GM19239 (cell line): ENCODE data around the gene WDR59.
"Not testable (repeated sequence)": the region's sequence is repeated elsewhere in the genome, so short reads cannot be mapped to it uniquely, and the experiment has no call there.

ENCODE experiments used
- DNase-seq: peaks from one replicate; pipeline ENCODE4 v3.0.0; 2011; ENCODE audit warnings: low spot score; ENCODE audit not compliant: insufficient read length
- FAIRE-seq: peaks from 2 replicates; lab custom pipeline; 2011; peaks lifted over from hg19 to GRCh38; lab: Jason Lieb, UNC

Gene WDR59, protein sequence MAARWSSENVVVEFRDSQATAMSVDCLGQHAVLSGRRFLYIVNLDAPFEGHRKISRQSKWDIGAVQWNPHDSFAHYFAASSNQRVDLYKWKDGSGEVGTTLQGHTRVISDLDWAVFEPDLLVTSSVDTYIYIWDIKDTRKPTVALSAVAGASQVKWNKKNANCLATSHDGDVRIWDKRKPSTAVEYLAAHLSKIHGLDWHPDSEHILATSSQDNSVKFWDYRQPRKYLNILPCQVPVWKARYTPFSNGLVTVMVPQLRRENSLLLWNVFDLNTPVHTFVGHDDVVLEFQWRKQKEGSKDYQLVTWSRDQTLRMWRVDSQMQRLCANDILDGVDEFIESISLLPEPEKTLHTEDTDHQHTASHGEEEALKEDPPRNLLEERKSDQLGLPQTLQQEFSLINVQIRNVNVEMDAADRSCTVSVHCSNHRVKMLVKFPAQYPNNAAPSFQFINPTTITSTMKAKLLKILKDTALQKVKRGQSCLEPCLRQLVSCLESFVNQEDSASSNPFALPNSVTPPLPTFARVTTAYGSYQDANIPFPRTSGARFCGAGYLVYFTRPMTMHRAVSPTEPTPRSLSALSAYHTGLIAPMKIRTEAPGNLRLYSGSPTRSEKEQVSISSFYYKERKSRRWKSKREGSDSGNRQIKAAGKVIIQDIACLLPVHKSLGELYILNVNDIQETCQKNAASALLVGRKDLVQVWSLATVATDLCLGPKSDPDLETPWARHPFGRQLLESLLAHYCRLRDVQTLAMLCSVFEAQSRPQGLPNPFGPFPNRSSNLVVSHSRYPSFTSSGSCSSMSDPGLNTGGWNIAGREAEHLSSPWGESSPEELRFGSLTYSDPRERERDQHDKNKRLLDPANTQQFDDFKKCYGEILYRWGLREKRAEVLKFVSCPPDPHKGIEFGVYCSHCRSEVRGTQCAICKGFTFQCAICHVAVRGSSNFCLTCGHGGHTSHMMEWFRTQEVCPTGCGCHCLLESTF

DNA sequence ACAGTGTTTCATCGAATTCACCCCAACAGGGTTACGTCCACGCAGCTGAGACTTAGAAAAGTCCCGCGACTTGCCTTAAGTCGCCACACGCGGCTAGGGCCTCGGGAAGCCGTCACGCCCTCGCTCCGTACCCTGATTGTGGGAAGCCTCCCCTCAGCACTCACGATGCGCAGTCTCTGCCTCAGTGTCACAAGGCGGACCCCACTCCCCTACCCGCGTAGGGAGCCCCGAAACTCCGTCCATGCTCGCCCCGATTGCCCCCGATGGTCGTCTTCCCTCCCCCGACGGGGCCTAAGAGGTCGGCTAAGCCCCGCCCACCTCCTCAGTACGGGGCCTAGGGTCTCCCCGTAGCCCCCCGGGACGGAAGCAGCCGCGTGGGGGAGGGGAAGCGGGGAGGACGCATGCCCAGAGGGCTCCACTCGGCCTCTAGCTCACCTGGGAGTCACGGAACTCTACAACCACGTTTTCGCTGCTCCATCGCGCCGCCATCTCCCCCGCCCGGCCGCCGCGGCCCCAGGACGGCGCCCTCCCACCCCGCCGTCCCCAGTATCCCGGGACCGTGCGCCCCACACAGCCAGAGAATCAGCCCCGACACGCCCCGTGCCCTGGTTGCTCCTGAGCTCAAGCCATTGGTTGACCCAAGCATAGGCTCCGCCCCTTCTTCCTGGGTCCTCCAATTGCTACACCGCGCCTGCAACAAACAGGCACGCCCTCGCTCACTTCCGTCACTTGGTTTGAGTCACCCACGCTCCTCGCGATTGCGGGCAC is at the start of gene WDR59:
WDR59 (minus strand) TSS at position 595 of the 768 bp plus-strand sequence; CDS start at position 489, 106 bp downstream.
- DNase-seq (peak; percentile 98), FAIRE-seq (peak; percentile 98)

DNA sequence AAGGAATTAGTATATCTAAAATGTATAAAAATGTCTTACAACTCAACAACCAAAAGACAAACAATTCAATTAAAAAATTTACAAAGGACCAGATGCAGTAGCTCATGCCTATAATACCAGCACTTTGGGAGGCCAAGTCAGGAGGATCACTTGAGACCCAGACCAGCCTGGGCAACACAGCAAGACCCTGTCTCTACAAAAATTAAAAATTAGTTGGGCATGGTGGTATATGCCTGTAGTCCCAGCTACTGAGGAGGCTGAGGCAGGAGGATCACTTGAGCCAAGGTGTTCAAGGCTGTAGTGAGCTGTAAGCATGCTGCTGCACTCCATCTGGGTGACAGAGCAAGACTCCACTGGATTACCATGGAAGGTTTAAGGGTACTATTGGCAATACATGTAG is 47.7 kb upstream of the WDR59 start:
- FAIRE-seq (no peak), DNase-seq (no peak)

DNA sequence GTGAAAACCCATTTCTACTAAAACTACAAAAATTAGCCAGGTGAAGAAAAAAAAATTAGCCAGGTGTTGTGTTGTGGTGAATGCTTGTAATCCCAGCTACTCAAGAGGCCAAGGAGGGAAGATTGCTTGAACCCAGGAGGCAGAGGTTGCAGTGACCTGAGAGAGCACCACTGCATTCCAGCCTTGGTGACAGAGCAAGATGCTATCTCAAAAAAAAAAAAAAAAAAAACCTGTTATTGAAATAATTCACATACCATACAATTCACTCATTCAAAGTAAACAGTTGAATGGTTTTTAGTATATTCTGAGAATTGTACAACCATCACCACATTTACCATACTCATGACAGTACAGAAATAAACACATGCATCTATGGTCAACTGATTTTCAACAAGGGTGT is 44.9 kb upstream of the WDR59 start:
- no peak for FAIRE-seq
- no peak for DNase-seq

DNA sequence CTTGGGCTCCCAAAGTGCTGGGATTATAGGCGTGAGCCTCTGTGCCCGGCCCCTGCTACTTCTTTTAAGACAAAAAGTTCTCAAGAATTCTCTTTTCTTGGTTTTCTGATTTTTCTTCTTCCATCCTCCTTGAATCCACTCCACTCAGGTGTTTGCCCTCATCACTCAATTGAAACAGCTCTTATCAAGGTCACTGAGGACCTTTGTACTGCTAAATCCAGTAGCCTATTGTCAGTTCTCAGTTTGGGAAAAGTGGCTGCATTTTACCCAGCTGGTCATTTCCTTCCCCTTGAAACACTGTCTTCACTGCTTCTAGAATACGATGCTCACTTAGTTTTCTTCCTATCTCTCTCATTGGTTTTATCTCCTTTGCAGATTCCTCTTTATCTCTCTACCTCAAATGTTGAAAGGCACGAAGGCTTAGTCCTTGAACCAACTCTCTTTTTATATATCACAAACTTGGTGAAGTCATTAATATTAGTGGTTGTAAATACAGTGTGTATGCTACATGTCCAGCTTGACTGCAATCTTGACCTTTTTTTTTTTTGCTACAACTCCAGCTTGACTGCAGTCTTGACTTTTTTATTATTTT is 43.7 kb upstream of the WDR59 start:
- DNase-seq (no peak), FAIRE-seq (no peak)

DNA sequence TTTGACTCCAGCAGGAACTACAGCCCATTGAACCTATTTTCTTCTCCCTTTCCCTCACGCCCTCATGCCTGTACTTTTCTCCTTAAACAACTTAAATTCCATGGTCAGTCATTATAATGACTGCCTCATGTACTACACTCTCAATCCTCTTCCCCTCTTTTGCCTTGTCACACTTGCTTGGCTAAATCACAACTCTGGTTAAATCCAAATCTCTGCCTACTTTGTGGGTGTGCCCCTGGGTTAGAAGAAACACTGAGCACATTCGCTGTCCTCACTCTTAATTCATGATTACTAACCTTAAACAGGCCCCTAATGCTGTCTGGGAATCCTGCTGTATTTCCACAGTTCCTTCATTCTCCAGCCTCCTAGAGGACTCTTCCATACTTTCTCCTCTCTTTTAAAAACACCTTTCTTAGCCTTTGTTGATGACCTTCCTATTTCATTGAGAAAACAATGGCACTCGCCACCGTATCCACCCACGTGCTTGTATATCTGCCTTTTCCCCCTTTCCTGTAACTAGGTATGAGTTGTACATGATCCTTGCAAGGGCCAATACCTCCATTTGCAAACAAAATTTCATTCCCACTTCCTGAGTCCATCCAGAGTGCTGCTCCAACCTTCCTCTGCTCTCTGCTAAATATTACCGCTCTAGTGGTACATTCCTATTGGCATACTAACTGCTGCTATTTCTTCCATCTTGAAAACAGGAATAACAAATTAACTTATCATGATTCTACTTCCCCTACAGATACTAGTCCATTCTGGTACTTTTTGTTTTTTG is 42.8 kb upstream of the WDR59 start:
- no peak for FAIRE-seq
- DNase-seq: no peak

DNA sequence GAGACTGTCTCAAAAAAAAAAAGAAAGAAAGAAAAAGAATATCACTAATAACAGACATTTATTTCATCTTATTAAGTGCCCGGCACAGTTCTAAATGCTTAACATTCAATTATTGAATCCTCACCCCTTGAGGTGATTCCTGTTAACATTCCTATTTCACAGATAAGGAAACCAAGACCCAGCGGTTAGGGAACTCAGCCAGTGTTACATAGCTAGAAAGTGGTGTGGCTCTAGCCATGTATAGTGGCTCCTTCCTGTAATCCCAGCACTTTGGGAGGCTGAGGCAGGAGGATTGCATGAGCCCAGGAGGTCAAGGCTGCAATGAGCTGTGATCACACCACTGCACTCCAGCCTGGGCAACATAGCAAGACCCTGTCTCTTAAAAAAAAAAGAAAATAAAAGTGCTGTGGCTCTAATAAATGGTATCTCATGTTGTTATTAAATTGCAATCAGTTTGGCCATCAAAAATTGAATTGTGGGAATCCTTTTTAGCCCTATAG is 42.0 kb upstream of the WDR59 start:
- DNase-seq: no peak
- FAIRE-seq: no peak

DNA sequence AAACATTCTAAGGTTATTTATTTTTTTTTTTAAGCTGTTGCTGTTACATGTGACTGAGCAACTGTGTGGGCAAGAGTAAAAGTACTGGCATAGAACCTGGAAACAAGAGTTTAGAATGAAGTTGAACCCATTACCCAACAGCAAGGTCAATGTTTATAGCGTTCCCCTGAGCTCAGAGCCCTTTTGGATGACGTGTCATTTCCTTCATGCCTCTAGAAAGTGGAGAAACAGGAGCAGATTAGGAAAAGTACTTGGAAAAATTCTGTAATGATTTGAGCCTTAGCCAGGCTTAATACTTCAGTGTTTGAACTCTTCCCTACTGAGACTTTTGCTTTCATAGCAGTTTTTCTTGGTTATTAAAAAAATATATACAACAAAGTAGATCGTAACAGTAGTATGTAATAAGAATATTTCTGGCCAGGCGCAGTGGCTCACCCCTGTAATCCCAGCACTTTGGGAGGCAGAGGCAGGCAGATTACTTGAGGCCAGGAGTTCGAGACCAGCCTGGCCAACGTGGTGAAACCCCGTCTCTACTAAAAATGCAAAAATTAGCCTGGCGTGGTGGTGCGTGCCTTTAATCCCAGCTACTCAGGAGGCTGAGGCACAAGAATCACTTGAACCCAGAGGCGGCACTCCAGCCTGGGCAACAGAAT is 41.4 kb upstream of the WDR59 start:
- not testable (repeated sequence) for DNase-seq, FAIRE-seq

DNA sequence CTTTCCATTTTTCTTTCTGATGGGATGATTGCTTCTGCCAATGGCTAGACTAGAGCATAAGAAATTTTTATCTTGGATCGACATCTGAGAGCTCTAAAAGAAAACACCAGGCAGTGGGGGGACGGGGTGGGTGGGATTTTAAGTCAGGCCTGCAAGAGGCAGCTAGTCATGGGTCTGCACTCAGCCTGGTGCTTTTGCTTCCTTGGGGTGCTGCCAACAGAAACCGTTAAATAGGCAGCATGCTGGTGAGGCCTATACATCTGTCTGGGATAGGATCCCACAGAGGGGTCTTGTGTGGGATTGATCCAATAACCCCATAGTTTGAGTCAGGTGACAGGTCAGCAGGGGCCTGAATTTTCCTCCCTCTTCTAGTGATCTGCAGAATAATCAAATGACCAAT is 40.8 kb upstream of the WDR59 start:
- FAIRE-seq (no peak), DNase-seq (no peak)

DNA sequence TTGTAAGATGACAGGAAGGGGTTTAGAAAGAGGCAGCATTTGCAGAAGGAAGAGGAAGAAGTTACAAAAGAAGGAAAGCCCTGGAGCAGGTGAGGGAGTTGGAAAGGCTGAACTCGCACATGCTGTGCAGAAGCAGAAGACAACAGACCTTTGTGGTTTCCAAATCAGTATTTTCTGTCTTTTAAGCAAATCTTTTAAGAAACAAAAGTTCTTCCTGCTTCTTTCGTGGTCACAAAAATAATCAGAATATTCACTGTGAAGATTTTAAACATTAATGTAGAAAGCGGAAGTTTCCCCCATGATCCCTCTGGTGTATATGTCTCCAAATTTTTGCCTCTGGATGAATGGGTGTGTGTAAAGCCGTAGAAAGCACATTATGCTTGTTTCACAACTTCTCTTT is 39.7 kb upstream of the WDR59 start:
- FAIRE-seq: peak; percentile 11

DNA sequence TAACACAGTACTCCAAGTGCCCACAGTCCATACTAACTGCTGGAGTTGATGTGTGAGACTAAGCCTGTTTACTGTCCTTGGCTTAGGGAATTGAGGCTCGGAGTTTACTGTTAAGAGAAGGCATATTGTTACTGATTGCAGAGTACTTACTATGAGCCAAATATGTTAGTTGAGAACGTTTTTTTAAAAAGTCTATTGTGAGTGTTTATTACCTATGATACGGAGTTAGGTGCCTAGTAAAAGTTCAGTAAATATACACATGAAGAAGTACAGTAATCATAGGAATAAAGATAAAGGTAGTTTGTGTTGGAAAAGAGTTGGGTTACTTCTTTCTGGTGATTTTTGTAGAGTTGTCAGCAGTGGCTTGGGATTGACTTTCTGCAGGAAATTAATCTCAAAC is 39.3 kb upstream of the WDR59 start:
- DNase-seq: no peak

More for the DNA sequence above, 39.7 kb upstream of the WDR59 start:
- no peak for DNase-seq

DNA sequence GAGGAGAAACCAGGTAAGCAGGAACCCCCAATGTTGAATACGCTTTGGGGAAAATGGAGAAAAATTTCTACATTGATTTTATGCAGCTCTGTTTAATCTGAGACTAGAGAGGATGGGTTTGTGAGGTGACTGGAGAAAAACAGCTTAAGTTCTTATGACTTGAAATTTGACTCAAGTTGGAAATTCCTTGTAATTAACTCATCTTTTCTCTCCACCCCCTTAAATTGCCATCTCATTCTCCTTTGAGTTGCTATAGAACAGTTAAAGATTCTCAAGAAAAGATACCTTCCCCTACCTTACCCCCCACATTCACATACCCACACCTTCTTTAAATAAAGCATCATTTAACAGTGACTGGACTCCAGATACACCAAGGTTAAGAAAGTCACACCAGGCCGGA is 38.1 kb upstream of the WDR59 start:
- FAIRE-seq (no peak), DNase-seq (no peak)

More for the DNA sequence above, 39.3 kb upstream of the WDR59 start:
- FAIRE-seq: peak; percentile 11

DNA sequence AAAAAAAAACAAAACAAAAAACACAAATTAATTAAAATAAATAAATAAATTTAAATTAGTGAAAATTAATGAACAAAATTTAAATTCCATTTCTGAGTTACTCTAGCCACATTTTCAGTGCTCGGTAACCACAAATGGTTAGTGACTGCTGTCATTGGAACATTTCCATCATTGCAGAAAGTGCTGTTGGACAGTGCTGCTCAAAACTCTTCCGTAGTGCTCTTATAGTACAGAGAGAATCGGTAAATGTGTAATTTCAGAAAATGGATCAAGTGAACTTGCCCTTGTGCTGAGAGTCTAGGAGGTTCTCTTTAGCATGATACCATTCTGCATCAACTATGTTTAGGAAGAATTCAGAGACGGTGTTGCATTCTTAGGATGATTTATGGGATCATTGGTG is 37.6 kb upstream of the WDR59 start:
- no peak for FAIRE-seq
- DNase-seq: no peak

DNA sequence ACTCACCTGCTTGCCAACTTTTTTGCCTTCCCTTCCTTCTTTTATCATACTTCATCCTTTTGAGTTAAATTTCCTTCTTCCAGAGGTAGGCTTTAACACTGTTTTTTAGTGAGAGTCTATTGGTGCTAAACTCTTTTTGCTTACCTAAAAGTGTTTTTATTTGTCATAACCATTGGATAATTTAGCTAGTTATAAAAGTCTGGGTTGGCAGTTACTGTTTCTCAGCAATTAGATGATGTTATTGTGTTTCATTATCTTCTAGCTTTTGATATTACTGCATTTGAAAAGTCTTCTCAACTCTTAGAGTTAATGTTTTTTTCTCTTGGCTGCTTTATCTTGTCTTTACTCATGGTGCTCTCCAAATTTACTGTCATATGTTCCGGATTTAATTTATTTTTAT is 36.5 kb upstream of the WDR59 start:
- DNase-seq (no peak), FAIRE-seq (no peak)

DNA sequence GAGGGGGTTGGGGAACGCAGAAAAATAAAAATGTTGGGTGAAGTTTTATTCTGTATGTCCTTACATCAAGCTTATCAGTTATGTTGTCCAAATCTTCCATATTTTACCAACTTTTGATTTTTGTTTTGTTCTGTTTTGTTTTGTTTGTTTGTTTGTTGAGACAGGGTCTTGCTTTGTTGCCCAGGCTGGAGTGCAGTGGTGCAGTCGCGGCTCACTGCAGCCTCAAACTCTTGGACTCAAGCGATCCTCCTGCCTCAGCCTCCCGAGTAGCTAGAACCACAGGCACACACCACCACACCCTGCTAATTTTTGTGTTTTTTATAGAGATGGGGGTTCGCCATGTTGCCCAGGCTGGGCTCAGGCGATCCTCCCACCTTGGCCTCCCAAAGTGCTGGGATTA is 34.7 kb upstream of the WDR59 start:
- no peak for DNase-seq
- no peak for FAIRE-seq

DNA sequence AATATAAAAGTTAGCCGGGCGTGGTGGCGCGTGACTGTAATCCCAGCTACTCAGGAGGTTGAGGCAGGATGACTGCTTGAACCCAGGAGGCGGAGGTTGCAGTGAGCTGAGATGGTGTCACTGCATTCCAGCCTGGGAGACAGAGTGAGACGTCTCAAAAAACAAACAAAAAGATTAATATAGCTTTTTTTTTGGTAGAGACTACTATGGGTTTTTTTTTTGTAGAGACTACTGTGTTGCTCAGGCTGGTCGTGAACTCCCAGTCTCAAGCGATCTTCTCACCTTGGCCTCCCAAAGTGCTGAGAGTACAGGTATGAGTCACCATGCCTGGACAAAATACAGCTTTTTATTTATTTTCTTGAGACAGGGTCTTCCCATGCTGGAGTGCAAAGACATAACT is 34.1 kb upstream of the WDR59 start:
- DNase-seq: no peak
- FAIRE-seq: no peak

DNA sequence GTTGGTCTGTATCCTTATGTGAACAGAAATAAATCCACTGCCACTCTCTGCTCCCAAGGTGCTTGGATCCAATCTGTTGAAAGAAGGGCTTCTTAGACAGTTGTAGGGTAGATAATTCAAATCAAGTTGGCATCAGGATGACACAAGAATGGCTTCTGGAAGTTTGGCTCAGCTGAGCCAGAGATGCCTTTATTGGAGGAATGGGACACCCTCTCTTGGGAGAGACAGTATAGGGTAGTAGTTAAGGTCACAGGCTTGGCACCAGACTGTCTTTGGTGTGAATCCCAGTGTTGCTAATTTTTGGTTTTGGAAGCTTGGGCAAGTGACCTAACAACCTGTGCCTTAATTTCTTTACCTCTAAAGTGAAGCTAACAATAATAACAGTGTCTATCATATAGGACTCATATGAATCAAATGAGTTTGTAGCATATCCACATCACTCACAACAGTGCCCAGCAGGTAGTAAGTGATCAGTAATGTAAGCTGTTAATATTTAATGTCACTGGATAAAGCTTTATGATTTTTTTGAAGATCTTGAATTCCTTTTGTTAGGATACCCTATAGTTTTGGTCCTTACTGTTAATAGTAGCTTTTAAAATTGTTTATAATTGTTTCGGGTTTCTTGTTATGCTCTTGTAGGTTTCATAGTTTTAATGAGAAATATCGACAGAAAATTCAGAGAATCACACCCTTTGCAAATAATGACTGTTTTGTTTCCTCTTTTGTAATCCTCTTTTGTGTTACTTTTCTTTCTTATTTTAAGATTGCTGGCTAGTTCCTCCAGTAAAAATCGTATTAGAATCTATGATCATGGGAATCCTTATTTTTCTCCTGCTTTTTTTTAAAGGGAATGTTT is 33.0 kb upstream of the WDR59 start:
- no peak for DNase-seq
- peak; percentile 35 for FAIRE-seq

DNA sequence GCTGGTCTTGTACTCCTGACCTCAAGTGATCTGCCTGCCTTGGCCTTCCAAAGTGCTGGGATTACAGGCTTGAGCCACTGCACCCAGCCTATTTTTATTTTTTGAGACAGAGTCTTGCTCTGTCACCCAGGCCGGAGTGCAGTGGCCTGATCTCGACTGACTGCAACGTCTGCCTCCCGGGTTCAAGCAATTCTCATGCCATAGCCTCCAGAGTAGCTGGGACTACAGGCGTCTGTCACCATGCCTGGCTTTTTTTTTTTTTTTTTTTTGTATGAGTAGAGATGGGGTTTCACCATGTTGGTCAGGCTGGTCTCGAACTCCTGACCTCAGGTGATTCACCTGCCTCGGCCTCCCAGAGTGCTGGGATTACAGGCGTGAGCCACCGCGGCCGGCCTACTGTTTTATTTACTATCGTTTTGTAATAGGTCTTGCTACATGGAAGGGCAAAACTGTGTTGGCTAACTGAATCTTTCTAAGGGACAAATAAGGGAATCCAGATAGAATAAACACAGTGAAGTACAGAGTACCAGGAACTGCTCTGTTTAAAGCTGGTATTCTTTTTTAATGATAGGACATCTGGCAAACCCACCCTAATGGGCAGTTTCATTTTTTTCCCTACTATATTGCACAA is 31.6 kb upstream of the WDR59 start:
- not testable (repeated sequence) for DNase-seq, FAIRE-seq
